ENCODE results near the gene MUC13. TPM values are rescaled to one million over a fixed set of nuclear protein-coding genes. Genes with fewer than 3 reads are reported as not detected.

Gene MUC13
- total and polyA plus RNA-seq, 2 of the 4 experiments (the other 2 are of a cell fraction): not detected

DNA sequence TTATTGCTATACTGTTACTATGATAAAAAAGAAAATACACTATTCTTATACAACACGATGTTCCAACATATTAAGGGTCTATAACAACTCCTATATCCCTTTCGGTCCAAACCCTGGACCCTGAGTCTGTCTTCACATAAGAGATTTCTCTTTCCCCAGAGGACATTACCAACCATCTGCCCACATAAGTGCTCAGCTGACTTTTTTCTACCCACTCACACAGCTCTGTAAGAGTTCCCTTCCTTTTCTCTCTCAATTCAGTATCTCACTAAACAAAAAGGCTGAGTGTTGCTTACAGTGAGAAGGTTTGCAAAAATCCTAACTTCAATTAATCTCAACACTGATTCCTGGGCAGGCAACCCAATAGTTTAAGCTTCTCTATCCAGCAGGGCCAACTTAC is 77.9 kb downstream of the MUC13 start:
- ATAC-seq (ENCODE audit: low read depth) (no peak), DNase-seq (no peak)
- no peak overlapping the region for H3K4me3 ChIP-seq (ENCODE audit: insufficient read depth, low read depth, low read length)
- H2BK120ac ChIP-seq (ENCODE audit: low read depth, low read length): no peak overlapping the region
- no peaks in the 10 kb centered on the region for H3K27me3 ChIP-seq (ENCODE audit: control insufficient read depth, insufficient read depth, low read length)
- in situ Hi-C loops (cut with MboI; ENCODE audit: low sequenced_read_pairs): no loop called here
- peak overlapping the region; percentile 52; the same call in 1 of the 2 replicates for H3K4ac ChIP-seq (ENCODE audit: low read depth, low read length)
- POLR2A ChIA-PET (ENCODE audit: unreplicated experiment): no interaction called here
- no peak overlapping the region for H4K91ac ChIP-seq (ENCODE audit: insufficient read depth, low read depth, low read length)
- H2AFZ ChIP-seq (replicated peaks; ENCODE audit: low read length, poor library complexity): no peak overlapping the region
- H3K36me3 ChIP-seq (ENCODE audit: control insufficient read depth, insufficient read depth, low read length): 0 out of 2 replicates have a peak, but pooled peaks cover 2% of the 10 kb centered on the region
- intact Hi-C loops (cut with micrococcal nuclease): no loop called here
- no TSS peak for BruUV-seq (replicated peaks)
- peaks cover 13% of the 10 kb centered on the region for H3K4me1 ChIP-seq (ENCODE audit: control insufficient read depth, insufficient read depth, low read length)
- H3K9me3 ChIP-seq (ENCODE audit: control insufficient read depth, insufficient read depth, low read length): no peaks in the 10 kb centered on the region
- peaks cover 15% of the 10 kb centered on the region for H3K9me1 ChIP-seq (ENCODE audit: insufficient read depth, low read length)
- H2BK15ac ChIP-seq (ENCODE audit: low read depth, low read length): no peak overlapping the region
- H2BK5ac ChIP-seq (ENCODE audit: low read depth, low read length, poor library complexity, severe bottlenecking): no peak overlapping the region
- peak overlapping the region; percentile 23; the same call in 1 of the 2 replicates for H3K23ac ChIP-seq (ENCODE audit: low read depth, low read length)
- no peak overlapping the region for H2AK5ac ChIP-seq (ENCODE audit: low read depth, low read length)
- no peak overlapping the region for H3K27ac ChIP-seq (ENCODE audit: insufficient read depth, low read length)
- H2AK9ac ChIP-seq (replicated peaks; ENCODE audit: low read depth, low read length, poor library complexity): no peak overlapping the region
- H4K20me1 ChIP-seq (ENCODE audit: insufficient read depth, low read length): peaks cover 11% of the 10 kb centered on the region
- H3K79me1 ChIP-seq (ENCODE audit: low read depth in 1 of 2, low read length in 2 of 2): peaks cover 20 to 53% of the 10 kb centered on the region in 2 experiments
- H3K4me2 ChIP-seq (ENCODE audit: low read depth, low read length): no peak overlapping the region
- H3K56ac ChIP-seq (ENCODE audit: extremely low read depth, insufficient read depth, low read length): no peak overlapping the region
- WGBS, 2 experiments (ENCODE audit: extremely low coverage in 2 of 2, insufficient read length in 1 of 2): 100% methylated on average over 1 of the region's 2 CpGs; no CpG with 5 or more reads in 1 of the 2 experiments
- no peak overlapping the region for H3K18ac ChIP-seq (ENCODE audit: low read depth, low read length)
- H2BK20ac ChIP-seq (ENCODE audit: low read depth, low read length): no peak overlapping the region
- dilution Hi-C loops (cut with HindIII; ENCODE audit: low sequenced_read_pairs, unreplicated experiment): no loop called here
- H3K14ac ChIP-seq (replicated peaks; ENCODE audit: low read depth, low read length): peak overlapping the region; percentile 37; the same call in 1 of the 2 replicates
- TF ChIP-seq CTCF (conservative IDR thresholded peaks at IDR 0.05; ENCODE audit: low read depth, low read length) (no peak), FOS (IDR thresholded peaks at IDR 0.05; ENCODE audit: low read depth, low read length) (no peak), MAFK (IDR thresholded peaks at IDR 0.05; ENCODE audit: low read depth, low read length) (no peak), CHD1 (IDR thresholded peaks at IDR 0.05; ENCODE audit: low read depth, low read length) (no peak), SMC3 (IDR thresholded peaks at IDR 0.05; ENCODE audit: low read depth, low read length) (no peak), RAD21 (IDR thresholded peaks at IDR 0.05; ENCODE audit: low read length) (no peak)
- H3K9ac ChIP-seq (ENCODE audit: low read depth, low read length): no peak overlapping the region
- CTCF ChIA-PET: no interaction called here
- H4K8ac ChIP-seq (ENCODE audit: low read depth in 2 of 2, low read length in 2 of 2): no peak overlapping the region; a peak in 1 of 4 replicates
- no peak overlapping the region for H4K5ac ChIP-seq (ENCODE audit: low read depth, low read length)

Other genes starting within 250 kb of the MUC13 start
- 26.7 and 40.5 TPM in 2 replicates for gene UMPS, start 204.3 kb downstream of the MUC13 start, total RNA-seq (2012; rRNA removed)
- 18.7 and 21.5 TPM in 2 replicates for gene UMPS, start 204.3 kb downstream of the MUC13 start, polyA plus RNA-seq (2012; rRNA removed)
- gene ITGB5, start 47.4 kb downstream of the MUC13 start, total RNA-seq (2012; rRNA removed): 71.7 and 85.0 TPM in 2 replicates
- gene ITGB5, start 47.4 kb downstream of the MUC13 start, polyA plus RNA-seq (2012; rRNA removed): 101 and 102 TPM in 2 replicates
- gene HEG1, start 121.2 kb upstream of the MUC13 start, total RNA-seq (2012; rRNA removed): 23.9 and 25.6 TPM in 2 replicates
- 36.3 and 43.4 TPM in 2 replicates for gene HEG1, start 121.2 kb upstream of the MUC13 start, polyA plus RNA-seq (2012; rRNA removed)